ENCODE results near the gene CRB2. TPM values are rescaled to one million over a fixed set of nuclear protein-coding genes. Genes with fewer than 3 reads are reported as not detected.

The CRB2 gene
- total and polyA plus RNA-seq, 8 donors: 0.02 to 0.08 TPM; not detected in 6

- ATAC-seq: no peak
- no peak for FAIRE-seq
- Histone ChIP-seq H3K4me3 (no peak overlapping the region), H3K4me1 (peaks cover 0 to 6% (median 0%) of the 10 kb centered on the region in 3 donors), H3K36me3 (no peaks in the 10 kb centered on the region), H3K27me3 (peaks cover 0 to 9% (median 0%) of the 10 kb centered on the region in 4 donors), H3K9me3 (no peaks in the 10 kb centered on the region), H3K27ac (no peak overlapping the region)
- intact Hi-C loops (cut with DNase I): no loop called here
- 80 to 83% methylated on average over 30 of the region's 30 CpGs for WGBS, 2 donors
- TF ChIP-seq CTCF (IDR thresholded peaks at IDR 0.05): no peak
- no peak for DNase-seq
Observed at GRCh38 chr9:123378956-123379660, 23.1 kb downstream of the CRB2 start.

GRCh38 chr9:123380852-123381705, 25.1 kb downstream of the CRB2 start:
- no peaks in the 10 kb centered on the region for H3K27me3 ChIP-seq
- FAIRE-seq (no peak), DNase-seq (no peak), ATAC-seq (no peak)
- no peaks in the 10 kb centered on the region for H3K4me1 ChIP-seq
- no peak overlapping the region for H3K4me3 ChIP-seq
- no peaks in the 10 kb centered on the region for H3K36me3 ChIP-seq
- H3K27ac ChIP-seq: no peak overlapping the region
- no peaks in the 10 kb centered on the region for H3K9me3 ChIP-seq
- 88 to 89% methylated on average over 27 to 28 of the region's 28 CpGs for WGBS, 2 donors
- intact Hi-C loops (cut with DNase I): no loop called here
- no peak for TF ChIP-seq CTCF (IDR thresholded peaks at IDR 0.05)

GRCh38 chr9:123382653-123383511, 26.9 kb downstream of the CRB2 start:
- Histone ChIP-seq H3K9me3 (no peaks in the 10 kb centered on the region), H3K4me1 (no peaks in the 10 kb centered on the region), H3K4me3 (no peak overlapping the region), H3K27me3 (no peaks in the 10 kb centered on the region), H3K36me3 (no peaks in the 10 kb centered on the region), H3K27ac (no peak overlapping the region)
- intact Hi-C loops (cut with DNase I): no loop called here
- ATAC-seq (no peak), FAIRE-seq (no peak), DNase-seq (peak in 1 of 6 donors; percentile 45)
- no peak for TF ChIP-seq CTCF (IDR thresholded peaks at IDR 0.05)
- 92 to 95% methylated on average over 27 of the region's 27 CpGs for WGBS, 2 donors

- DNase-seq: no peak
- intact Hi-C loops (cut with DNase I): no loop called here
- H3K27ac ChIP-seq: no peak overlapping the region
- 88 to 94% methylated on average over 26 to 27 of the region's 27 CpGs for WGBS, 2 donors
- no peak for FAIRE-seq
- TF ChIP-seq CTCF (IDR thresholded peaks at IDR 0.05): no peak
- no peaks in the 10 kb centered on the region for H3K9me3 ChIP-seq
- H3K4me3 ChIP-seq: no peak overlapping the region
- H3K36me3 ChIP-seq: no peaks in the 10 kb centered on the region
- no peak for ATAC-seq
- H3K4me1 ChIP-seq: no peaks in the 10 kb centered on the region
- no peaks in the 10 kb centered on the region for H3K27me3 ChIP-seq
Observed at GRCh38 chr9:123383512-123384170, 27.6 kb downstream of the CRB2 start.
